Camera-type eye (tissue), 1 donor: ENCODE data around the gene CNOT4. TPM values are rescaled to one million over a fixed set of nuclear protein-coding genes. Genes with fewer than 3 reads are reported as not detected.

ENCODE experiments used
- total RNA-seq: library from RNA; depleted of rRNA; stranded (reverse); fragments of >200 nt; gene quantifications from one replicate; pipeline ENCODE4 v1.2.3, GENCODE V29; 2014

CNOT4 gene, protein sequence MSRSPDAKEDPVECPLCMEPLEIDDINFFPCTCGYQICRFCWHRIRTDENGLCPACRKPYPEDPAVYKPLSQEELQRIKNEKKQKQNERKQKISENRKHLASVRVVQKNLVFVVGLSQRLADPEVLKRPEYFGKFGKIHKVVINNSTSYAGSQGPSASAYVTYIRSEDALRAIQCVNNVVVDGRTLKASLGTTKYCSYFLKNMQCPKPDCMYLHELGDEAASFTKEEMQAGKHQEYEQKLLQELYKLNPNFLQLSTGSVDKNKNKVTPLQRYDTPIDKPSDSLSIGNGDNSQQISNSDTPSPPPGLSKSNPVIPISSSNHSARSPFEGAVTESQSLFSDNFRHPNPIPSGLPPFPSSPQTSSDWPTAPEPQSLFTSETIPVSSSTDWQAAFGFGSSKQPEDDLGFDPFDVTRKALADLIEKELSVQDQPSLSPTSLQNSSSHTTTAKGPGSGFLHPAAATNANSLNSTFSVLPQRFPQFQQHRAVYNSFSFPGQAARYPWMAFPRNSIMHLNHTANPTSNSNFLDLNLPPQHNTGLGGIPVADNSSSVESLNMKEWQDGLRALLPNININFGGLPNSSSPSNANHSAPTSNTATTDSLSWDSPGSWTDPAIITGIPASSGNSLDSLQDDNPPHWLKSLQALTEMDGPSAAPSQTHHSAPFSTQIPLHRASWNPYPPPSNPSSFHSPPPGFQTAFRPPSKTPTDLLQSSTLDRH
- 27.2 TPM for total RNA-seq

DNA sequence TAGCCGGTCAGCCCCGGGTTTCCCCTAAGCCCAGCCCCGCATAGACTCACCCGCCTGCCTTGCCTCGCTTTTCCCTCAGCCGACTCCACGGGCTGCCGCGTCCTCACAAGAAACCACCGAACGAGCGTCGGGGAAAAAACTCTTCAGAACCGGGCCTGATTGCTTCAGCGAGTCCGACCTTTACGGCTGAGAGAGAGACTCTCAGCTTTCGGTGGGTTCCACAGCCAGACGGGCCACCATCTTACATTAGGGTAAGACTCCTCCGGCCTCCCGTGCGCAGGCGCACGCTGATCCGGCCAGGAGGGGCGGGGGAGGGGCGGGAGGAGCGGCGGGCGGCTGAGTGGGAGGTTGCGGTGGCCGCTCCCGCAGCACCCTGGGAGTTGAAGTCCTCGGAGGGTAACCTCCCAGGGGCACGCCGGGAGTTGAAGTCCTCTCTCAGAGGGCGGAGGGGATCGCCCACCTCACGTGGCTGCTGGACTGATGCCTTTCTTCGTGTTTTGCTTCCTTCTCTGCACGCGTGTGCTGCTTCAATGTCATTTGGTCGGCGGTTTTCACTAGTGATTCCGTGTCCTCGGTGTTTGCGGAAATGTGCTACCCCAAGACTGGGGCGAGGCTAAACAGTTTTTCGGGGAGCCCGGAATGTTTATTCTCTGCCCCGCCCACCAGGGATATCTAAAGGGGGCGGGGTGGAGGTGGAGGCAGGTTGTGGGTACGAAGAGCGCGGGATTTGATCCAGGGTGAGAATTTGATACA, at the start of gene CNOT4:
Gene CNOT4 (minus strand): TSS at position 264 of the 753 bp plus-strand sequence. CDS start 71,771 bp downstream, outside the sequence.

DNA sequence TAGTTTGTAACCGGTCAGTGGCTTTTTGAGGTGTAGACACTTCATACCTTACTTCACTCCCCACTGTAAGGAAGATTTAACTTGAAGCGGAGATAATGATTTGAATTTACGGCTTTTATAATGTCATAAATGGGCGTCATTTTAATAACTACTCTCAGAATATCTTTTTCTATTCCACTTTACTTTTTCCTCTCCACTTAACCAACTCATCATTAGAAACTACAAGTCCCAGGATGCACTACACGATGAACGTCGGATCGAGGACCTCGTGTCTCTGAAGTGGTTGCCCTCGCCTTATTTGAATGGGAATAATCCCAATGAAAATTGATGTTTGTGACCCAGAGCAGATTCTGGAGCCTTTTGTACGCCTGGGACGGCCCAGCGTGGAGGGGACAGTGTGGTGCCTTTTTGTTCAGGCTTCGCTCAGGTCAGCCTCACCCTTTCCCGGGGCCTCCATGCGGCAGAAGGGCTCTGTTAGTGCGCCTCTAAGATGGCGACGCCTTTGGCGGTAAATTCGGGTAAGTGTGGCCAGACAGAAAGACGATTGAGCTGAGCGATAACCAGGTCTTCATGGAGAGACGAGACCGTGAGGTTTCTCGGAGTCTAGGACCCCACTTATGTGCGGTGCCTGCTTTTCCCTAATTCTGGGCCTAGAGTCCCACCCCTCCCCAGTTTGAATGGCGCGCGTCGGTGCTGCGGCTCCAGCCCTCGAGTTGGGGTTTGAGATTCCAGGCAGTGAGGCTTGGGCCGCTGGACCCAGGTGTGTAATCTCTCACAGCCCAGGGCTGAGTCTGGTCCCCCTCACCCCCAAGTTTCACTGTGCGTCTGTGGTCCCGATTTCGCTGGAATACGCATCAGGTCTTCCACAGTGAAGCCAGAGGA, 47.8 kb upstream of the CNOT4 start, which contains the start of gene NUP205:
Gene NUP205 (plus strand): TSS at position 463 of the 882 bp plus-strand sequence. CDS start 28 bp downstream, at position 491.

Other genes with a start within 250 kb of the CNOT4 start
- 62.1 TPM for gene NUP205, start 47.8 kb upstream of the CNOT4 start, total RNA-seq
- 29.2 TPM for gene STMP1, start 152.4 kb upstream of the CNOT4 start, total RNA-seq
- gene SLC13A4, start 218.1 kb upstream of the CNOT4 start, total RNA-seq: 0.60 TPM
- 3.6 TPM for gene FAM180A, start 238.7 kb upstream of the CNOT4 start, total RNA-seq